OCI-LY1 (cell line): ENCODE measurements around the gene DDA1.

Experiments used
- H2AFZ ChIP-seq: fragments of 200-600 bp; sonication (generic), shearing (Covaris generic); 2 replicates; pipeline ENCODE4 v1.6.0; 2014; ENCODE audit warnings: antibody characterized with exemption, mild to moderate bottlenecking, low read length
- H3F3A ChIP-seq: fragments of 200-600 bp; sonication (generic), shearing (Covaris generic); 2 replicates; pipeline ENCODE4 v1.6.0; 2014; ENCODE audit warnings: mild to moderate bottlenecking, antibody characterized with exemption, low read length, moderate library complexity; ENCODE audit not compliant: insufficient read depth
- H3K27ac ChIP-seq: fragments of 200-600 bp; sonication (generic); 2 replicates; pipeline ENCODE4 v1.5.1; 2014; ENCODE audit warnings: low read length, mixed run types, mild to moderate bottlenecking, low read depth; ENCODE audit not compliant: poor library complexity, severe bottlenecking
- H3K27me3 ChIP-seq: fragments of 200-600 bp; sonication (generic); 2 replicates; pipeline ENCODE4 v1.6.0; 2014; ENCODE audit warnings: antibody characterized with exemption, mild to moderate bottlenecking, low read length, moderate library complexity; ENCODE audit not compliant: insufficient read depth
- H3K36me3 ChIP-seq: fragments of 200-600 bp; sonication (generic); 2 replicates; pipeline ENCODE4 v1.6.1; 2014; ENCODE audit warnings: mild to moderate bottlenecking, antibody characterized with exemption, low read length, moderate library complexity, mixed read lengths; ENCODE audit not compliant: insufficient read depth
- H3K4me1 ChIP-seq: fragments of 200-600 bp; sonication (generic); 2 replicates; pipeline ENCODE4 v1.5.1; 2014; ENCODE audit warnings: mild to moderate bottlenecking, low read length, moderate library complexity; ENCODE audit not compliant: insufficient read depth, severe bottlenecking
- H3K4me2 ChIP-seq: fragments of 200-600 bp; sonication (generic), shearing (Covaris generic); 2 replicates; pipeline ENCODE4 v1.6.1; 2014; ENCODE audit warnings: low read length
- H3K4me3 ChIP-seq: fragments of 200-600 bp; sonication (generic); 2 replicates; pipeline ENCODE4 v1.5.1; 2014; ENCODE audit warnings: low read length, low read depth, mild to moderate bottlenecking, mixed read lengths; ENCODE audit not compliant: poor library complexity, severe bottlenecking
- H3K79me2 ChIP-seq: fragments of 200-600 bp; shearing (Covaris generic); 2 replicates; pipeline ENCODE4 v1.6.1; 2016; ENCODE audit warnings: mixed run types, low read length, mixed read lengths; ENCODE audit not compliant: insufficient read depth
- H3K9ac ChIP-seq: fragments of 200-600 bp; sonication (generic), shearing (Covaris generic); 2 replicates; pipeline ENCODE4 v1.6.1; 2014; ENCODE audit warnings: mild to moderate bottlenecking, low read length, mixed read lengths
- H3K9me2 ChIP-seq: fragments of 200-600 bp; sonication (generic), shearing (Covaris generic); 2 replicates; pipeline ENCODE4 v1.6.1; 2014; ENCODE audit warnings: low read depth, mild to moderate bottlenecking, low read length, mixed read lengths
- H3K9me3 ChIP-seq: fragments of 200-600 bp; shearing (Covaris generic); 2 replicates; pipeline ENCODE4 v1.6.1; 2014; ENCODE audit warnings: low read length, mixed read lengths
- H4K20me1 ChIP-seq: fragments of 200-600 bp; sonication (generic), shearing (Covaris generic); 2 replicates; pipeline ENCODE4 v1.6.0; 2016; ENCODE audit warnings: mild to moderate bottlenecking, low read length; ENCODE audit not compliant: insufficient read depth
- CTCF ChIP-seq: fragments of 200-600 bp; sonication (generic), shearing (Covaris generic); IDR thresholded peaks from 2 replicates; pipeline ENCODE4 v1.5.1; 2017; ENCODE audit warnings: mild to moderate bottlenecking, antibody characterized with exemption, low read length, moderate library complexity, mixed read lengths
- EZH2 ChIP-seq: fragments of 200-600 bp; sonication (generic), shearing (Covaris generic); IDR thresholded peaks from 2 replicates; pipeline ENCODE4 v1.8.0; 2017; ENCODE audit warnings: borderline replicate concordance, mixed run types, mild to moderate bottlenecking, antibody characterized with exemption, low read length, moderate library complexity, mixed read lengths

DDA1 gene

GRCh38 chr19:17333611-17334413 lies 24.4 kb downstream of the DDA1 start:
- H3K9ac ChIP-seq = peak overlapping the region; percentile 73
- no peak overlapping the region for H2AFZ ChIP-seq
- no peaks in the 10 kb centered on the region for H3K9me2 ChIP-seq
- H3K4me1 ChIP-seq = peaks cover 25% of the 10 kb centered on the region
- H3K9me3 ChIP-seq = no peaks in the 10 kb centered on the region
- no peak overlapping the region for H3K27ac ChIP-seq
- peak overlapping the region; percentile 71 for H3K4me3 ChIP-seq
- H3K4me2 ChIP-seq = peak overlapping the region; percentile 74
- no peak for TF ChIP-seq EZH2
- no peak for TF ChIP-seq CTCF
- H3K27me3 ChIP-seq = no peaks in the 10 kb centered on the region; the same call in 1 of the 2 replicates
- H3K79me2 ChIP-seq = no peaks in the 10 kb centered on the region
- no peaks in the 10 kb centered on the region for H3F3A ChIP-seq
- peaks cover 9% of the 10 kb centered on the region for H3K36me3 ChIP-seq
- H4K20me1 ChIP-seq = no peaks in the 10 kb centered on the region

DNA sequence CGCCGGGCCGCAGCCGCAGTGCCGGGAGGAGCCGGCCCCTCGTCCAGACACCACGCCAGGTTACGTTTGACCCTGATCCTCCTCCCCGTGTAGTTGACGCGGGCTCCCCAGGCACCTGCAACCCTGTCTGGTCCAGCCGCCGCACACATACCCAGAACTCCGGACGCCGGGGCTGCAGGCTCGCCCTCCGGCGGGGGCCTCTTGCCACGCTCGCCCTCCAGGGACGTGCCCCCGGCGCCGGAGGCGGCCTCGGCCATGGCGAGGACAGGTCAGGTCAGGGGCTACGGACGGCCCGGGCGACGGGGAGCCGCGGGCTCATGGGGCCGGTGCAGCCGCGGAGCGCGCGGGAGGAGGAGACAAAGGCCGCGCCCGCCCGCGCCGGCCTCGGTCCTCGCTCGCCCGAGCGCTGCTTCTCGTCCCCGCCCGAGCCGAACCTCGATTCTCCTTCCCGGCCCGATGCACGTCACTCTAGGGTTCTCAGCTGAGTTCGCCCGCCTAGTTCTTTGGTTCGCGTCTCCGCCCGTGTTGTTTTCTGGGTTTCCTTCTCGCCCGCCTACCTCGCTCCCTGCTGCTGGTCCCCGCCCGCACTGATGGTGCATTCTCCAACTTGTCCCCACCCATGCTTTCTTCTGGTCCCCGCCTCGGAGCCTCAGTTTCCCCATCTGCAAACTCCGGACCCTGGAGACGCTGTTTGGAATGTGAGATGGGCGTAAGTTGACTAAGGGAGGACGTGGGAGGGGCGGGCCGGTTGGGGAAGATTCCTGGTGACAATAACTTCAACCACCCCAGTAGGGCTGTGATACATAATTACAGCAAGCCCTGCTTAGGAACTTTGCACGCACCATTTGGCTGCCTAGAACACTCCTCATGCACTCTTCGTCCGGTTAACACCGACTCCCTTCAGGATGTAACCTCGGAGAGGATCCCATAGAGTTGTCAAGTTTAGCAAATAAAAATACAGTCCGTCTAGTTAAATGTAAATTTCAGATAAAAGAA lies 25.3 kb downstream of the DDA1 start, which contains the start of gene ANO8:
Gene ANO8, minus strand, starts transcription at position 442 of the 996 bp plus-strand sequence. Its CDS starts 185 bp downstream, at position 257.
- no peak for TF ChIP-seq EZH2
- TF ChIP-seq CTCF = no peak
- no peaks in the 10 kb centered on the region for H4K20me1 ChIP-seq
- H3K27me3 ChIP-seq = no peaks in the 10 kb centered on the region; the same call in 1 of the 2 replicates
- H3K9me3 ChIP-seq = no peaks in the 10 kb centered on the region
- peaks cover 28% of the 10 kb centered on the region for H3K4me1 ChIP-seq
- peaks cover 15% of the 10 kb centered on the region for H3K36me3 ChIP-seq
- H3K4me3 ChIP-seq = peak within 1 kb of the TSS; percentile 71
- H2AFZ ChIP-seq = no peak within 1 kb of the TSS; the same call in 1 of the 2 replicates
- H3K79me2 ChIP-seq = no peaks in the 10 kb centered on the region
- peak within 1 kb of the TSS; percentile 74 for H3K4me2 ChIP-seq
- H3K9ac ChIP-seq = peak within 1 kb of the TSS; percentile 73
- peak within 1 kb of the TSS; percentile 0 for H3K27ac ChIP-seq
- H3F3A ChIP-seq = no peaks in the 10 kb centered on the region
- no peaks in the 10 kb centered on the region for H3K9me2 ChIP-seq

DNA sequence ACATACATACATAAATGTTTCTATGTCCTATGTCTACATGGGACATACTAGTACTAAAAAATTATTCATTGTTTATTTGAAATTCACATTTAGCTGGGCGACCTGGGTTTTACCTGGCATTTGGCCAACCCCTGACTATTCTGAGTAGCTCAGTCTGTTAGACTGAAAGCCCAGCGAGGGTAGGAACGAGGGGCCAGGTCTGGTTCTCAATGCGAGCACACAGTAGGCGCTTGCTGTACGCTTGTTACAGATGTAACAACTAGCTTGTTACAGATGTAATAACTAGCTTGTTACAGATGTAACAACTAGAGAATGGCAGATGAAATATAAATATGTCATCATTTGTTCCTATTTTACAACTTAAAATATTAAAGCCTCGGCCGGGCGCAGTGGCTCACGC lies 26.2 kb downstream of the DDA1 start:
- Histone ChIP-seq H3K27ac (peak overlapping the region; percentile 0), H4K20me1 (no peaks in the 10 kb centered on the region), H3K9me2 (no peaks in the 10 kb centered on the region), H3K27me3 (no peaks in the 10 kb centered on the region; the same call in 1 of the 2 replicates), H3K36me3 (peaks cover 15% of the 10 kb centered on the region), H3K9me3 (no peaks in the 10 kb centered on the region), H3K9ac (no peak overlapping the region), H3K79me2 (no peaks in the 10 kb centered on the region), H3F3A (no peaks in the 10 kb centered on the region), H2AFZ (no peak overlapping the region), H3K4me1 (peaks cover 28% of the 10 kb centered on the region), H3K4me3 (no peak overlapping the region), H3K4me2 (peak overlapping the region; percentile 74; the same call in 1 of the 2 replicates)
- TF ChIP-seq EZH2 (no peak), CTCF (no peak)
